WERI-Rb-1 (cell line): ENCODE data around the gene NR3C2.

Experiments
- DNase-seq: peaks from one replicate; pipeline ENCODE4 v3.0.0-alpha.2; 2020
- H3K27ac ChIP-seq: fragments of 250-450 bp; sonication (Bioruptor Pico); 2 replicates; pipeline ENCODE4 v1.5.1; 2020; ENCODE audit warnings: mild to moderate bottlenecking, moderate library complexity
- H3K27me3 ChIP-seq: fragments of 250-450 bp; sonication (Bioruptor Pico); 2 replicates; pipeline ENCODE4 v1.5.1; 2021; ENCODE audit warnings: mild to moderate bottlenecking, low read depth, moderate library complexity; ENCODE audit not compliant: insufficient read depth, severe bottlenecking
- H3K36me3 ChIP-seq: fragments of 250-450 bp; sonication (Bioruptor Pico); 2 replicates; pipeline ENCODE4 v1.5.1; 2020; ENCODE audit warnings: mild to moderate bottlenecking, moderate library complexity
- H3K4me3 ChIP-seq: 2 replicates; pipeline ENCODE4 v1.5.1; 2011; ENCODE audit warnings: low read depth, mild to moderate bottlenecking, control low read depth, low read length
- H3K9me3 ChIP-seq: fragments of 250-450 bp; sonication (Bioruptor Pico); 2 replicates; pipeline ENCODE4 v1.5.1; 2021; ENCODE audit warnings: mild to moderate bottlenecking, moderate library complexity; ENCODE audit not compliant: severe bottlenecking
- CTCF ChIP-seq: IDR thresholded peaks from 2 replicates; pipeline ENCODE4 v1.5.1; 2011; ENCODE audit warnings: low read depth, mild to moderate bottlenecking, control low read depth, inconsistent platforms, low read length

Gene NR3C2

GRCh38 chr4:148300877-148301276, 141.3 kb downstream of the NR3C2 start:
- no peaks in the 10 kb centered on the region for H3K27me3 ChIP-seq
- TF ChIP-seq CTCF = no peak
- no peak for DNase-seq
- H3K27ac ChIP-seq = no peak overlapping the region
- no peaks in the 10 kb centered on the region for H3K36me3 ChIP-seq
- H3K9me3 ChIP-seq = peaks cover 12% of the 10 kb centered on the region
- H3K4me3 ChIP-seq = no peak overlapping the region

- no peak for TF ChIP-seq CTCF
- no peaks in the 10 kb centered on the region for H3K36me3 ChIP-seq
- peaks cover 12% of the 10 kb centered on the region for H3K9me3 ChIP-seq
- H3K4me3 ChIP-seq = no peak overlapping the region
- H3K27ac ChIP-seq = no peak overlapping the region
- no peaks in the 10 kb centered on the region for H3K27me3 ChIP-seq
- no peak for DNase-seq
Observed at GRCh38 chr4:148299337-148299736, 142.9 kb downstream of the NR3C2 start.

- peaks cover 12% of the 10 kb centered on the region for H3K9me3 ChIP-seq
- no peak for DNase-seq
- H3K27me3 ChIP-seq = no peaks in the 10 kb centered on the region
- H3K27ac ChIP-seq = no peak overlapping the region
- no peak for TF ChIP-seq CTCF
- no peaks in the 10 kb centered on the region for H3K36me3 ChIP-seq
- no peak overlapping the region for H3K4me3 ChIP-seq
Observed at GRCh38 chr4:148296498-148296897, 145.7 kb downstream of the NR3C2 start.

GRCh38 chr4:148295642-148296041, 146.6 kb downstream of the NR3C2 start:
- Histone ChIP-seq H3K27ac (no peak overlapping the region), H3K27me3 (no peaks in the 10 kb centered on the region), H3K9me3 (peaks cover 7% of the 10 kb centered on the region), H3K36me3 (no peaks in the 10 kb centered on the region), H3K4me3 (no peak overlapping the region)
- no peak for DNase-seq
- TF ChIP-seq CTCF = no peak

GRCh38 chr4:148293571-148293970, 148.6 kb downstream of the NR3C2 start:
- no peak for TF ChIP-seq CTCF

GRCh38 chr4:148292686-148293085, 149.5 kb downstream of the NR3C2 start:
- DNase-seq = no peak
- H3K27me3 ChIP-seq = no peaks in the 10 kb centered on the region
- no peak overlapping the region for H3K27ac ChIP-seq
- no peak overlapping the region for H3K4me3 ChIP-seq
- H3K9me3 ChIP-seq = no peaks in the 10 kb centered on the region
- TF ChIP-seq CTCF = no peak
- H3K36me3 ChIP-seq = no peaks in the 10 kb centered on the region

More at GRCh38 chr4:148293571-148293970, 148.6 kb downstream of the NR3C2 start:
- H3K27me3 ChIP-seq = no peaks in the 10 kb centered on the region
- H3K9me3 ChIP-seq = no peaks in the 10 kb centered on the region
- no peak overlapping the region for H3K4me3 ChIP-seq
- H3K27ac ChIP-seq = no peak overlapping the region
- H3K36me3 ChIP-seq = no peaks in the 10 kb centered on the region
- DNase-seq = no peak
